HS-27A (cell line): ENCODE data around the gene GAB4.
"Not testable (repeated sequence)": the region's sequence is repeated elsewhere in the genome, so short reads cannot be mapped to it uniquely, and the experiment has no call there.

Source experiments
- DNase-seq: peaks from one replicate; pipeline ENCODE4 v3.0.0-alpha.2; 2012; ENCODE audit warnings: low read depth, missing footprints

GAB4 gene

GRCh38 chr22:17007852-17008731 lies at the start of gene GAB4:
Gene GAB4, minus strand, starts transcription at chr22:17008222. Its CDS starts 108 bp downstream, at chr22:17008114.
- no peak for DNase-seq

- no peak for DNase-seq
Measured at GRCh38 chr22:17056807-17057206, 48.8 kb upstream of the GAB4 start.

- no peak for DNase-seq
Measured at GRCh38 chr22:17056058-17056457, 48.0 kb upstream of the GAB4 start.

GRCh38 chr22:17047656-17048055 lies 39.6 kb upstream of the GAB4 start:
- DNase-seq: no peak

- DNase-seq: no peak
Measured at GRCh38 chr22:17046566-17047348, 38.7 kb upstream of the GAB4 start.

- DNase-seq: no peak
Measured at GRCh38 chr22:17043521-17043920, 35.5 kb upstream of the GAB4 start.

GRCh38 chr22:17036842-17037711 lies 29.1 kb upstream of the GAB4 start:
- DNase-seq: peak; percentile 26

GRCh38 chr22:17035976-17036841 lies 28.2 kb upstream of the GAB4 start:
- not testable (repeated sequence) for DNase-seq

GRCh38 chr22:17035246-17035645 lies 27.2 kb upstream of the GAB4 start:
- DNase-seq: no peak

GRCh38 chr22:17034532-17034931 lies 26.5 kb upstream of the GAB4 start:
- not testable (repeated sequence) for DNase-seq

GRCh38 chr22:17032277-17032676 lies 24.3 kb upstream of the GAB4 start:
- not testable (repeated sequence) for DNase-seq

GRCh38 chr22:17024380-17024779 lies 16.4 kb upstream of the GAB4 start:
- not testable (repeated sequence) for DNase-seq

- DNase-seq: not testable (repeated sequence)
Measured at GRCh38 chr22:17015552-17015951, 7.5 kb upstream of the GAB4 start.

- not testable (repeated sequence) for DNase-seq
Measured at GRCh38 chr22:17014101-17014440, 6.0 kb upstream of the GAB4 start.

GRCh38 chr22:17013396-17014100 lies 5.5 kb upstream of the GAB4 start:
- DNase-seq: no peak

GRCh38 chr22:17012267-17012666 lies 4.2 kb upstream of the GAB4 start:
- DNase-seq: no peak

- DNase-seq: no peak
Measured at GRCh38 chr22:17009640-17010291, 1.7 kb upstream of the GAB4 start.

- DNase-seq: no peak
Measured at GRCh38 chr22:17007257-17007656, 765 bp downstream of the GAB4 start.

GRCh38 chr22:16989915-16990314 lies 18.1 kb downstream of the GAB4 start:
- DNase-seq: no peak

- DNase-seq: no peak
Measured at GRCh38 chr22:16988257-16988656, 19.8 kb downstream of the GAB4 start.
